Measurements from ENCODE around the gene MC3R. TPM values are rescaled to one million over a fixed set of nuclear protein-coding genes. Genes with fewer than 3 reads are reported as not detected.

MC3R gene
- total RNA-seq, 5 donors from 2014 or later (not counting 1 experiment from before 2014, with no cell fraction given), result not detected

DNA sequence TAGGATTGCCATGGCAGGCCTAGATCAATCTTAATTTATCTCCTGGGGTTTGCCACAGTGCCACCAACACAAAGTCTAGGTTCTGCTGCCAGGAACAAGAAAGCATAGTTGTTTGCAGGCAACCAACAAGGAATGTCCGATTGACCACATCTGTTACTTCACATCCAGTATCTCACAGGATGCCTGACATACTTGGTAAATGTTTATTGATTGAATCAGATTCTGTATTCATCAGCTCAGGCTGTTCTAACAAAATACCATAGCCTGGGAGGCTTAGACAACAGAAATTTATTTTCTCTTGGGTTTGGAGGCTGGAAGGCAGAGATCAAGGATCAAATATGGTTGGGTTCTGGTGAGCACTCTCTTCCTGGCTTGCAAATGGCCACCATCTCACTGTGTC is 26.3 kb upstream of the MC3R start:
- Histone ChIP-seq H3K4me3 (ENCODE audit: control insufficient read depth in 1 of 2, extremely low read depth in 1 of 2, low read length in 1 of 2) (no peak overlapping the region), H3K9me3 (no peaks in the 10 kb centered on the region), H3K27me3 (replicated peaks in 1 of 2; ENCODE audit: control insufficient read depth in 2 of 2, extremely low read depth in 1 of 2, insufficient read depth in 2 of 2, low read length in 1 of 2) (peaks cover 0 to 3% of the 10 kb centered on the region in 2 experiments), H3K36me3 (ENCODE audit: control insufficient read depth in 2 of 2, extremely low read depth in 1 of 2, insufficient read depth in 1 of 2, low read length in 1 of 2) (no peaks in the 10 kb centered on the region), H3K27ac (ENCODE audit: low read length) (no peak overlapping the region), H3K4me1 (ENCODE audit: control insufficient read depth in 1 of 2, extremely low read depth in 1 of 2, insufficient read depth in 2 of 2, low read length in 2 of 2) (no peaks in the 10 kb centered on the region)
- peaks cover 4 to 15% (median 9%) of the 10 kb centered on the region in 3 donors for H3K9me3 Mint-ChIP-seq
- CTCF ChIA-PET, result no interaction called here
- H3K4me3 Mint-ChIP-seq, result no peak overlapping the region
- no peaks in the 10 kb centered on the region for H3K36me3 Mint-ChIP-seq
- no peak for DNase-seq
- H3K4me1 Mint-ChIP-seq, result no peaks in the 10 kb centered on the region
- ATAC-seq (replicated peaks in 1 of 4), result no peak
- no peak overlapping the region for H3K27ac Mint-ChIP-seq
- POLR2A ChIA-PET, result no interaction called here
- H3K27me3 Mint-ChIP-seq, result peaks cover 0 to 3% of the 10 kb centered on the region in 2 donors
- WGBS (ENCODE audit: insufficient coverage), result no CpG with 5 or more reads among the region's 1 CpG

GRCh38 chr20:56222945-56223344 is 25.6 kb upstream of the MC3R start:
- no peak overlapping the region for H3K27ac Mint-ChIP-seq
- Histone ChIP-seq H3K27me3 (replicated peaks in 1 of 2; ENCODE audit: control insufficient read depth in 2 of 2, extremely low read depth in 1 of 2, insufficient read depth in 2 of 2, low read length in 1 of 2) (peaks cover 0 to 5% of the 10 kb centered on the region in 2 experiments), H3K4me3 (ENCODE audit: control insufficient read depth in 1 of 2, extremely low read depth in 1 of 2, low read length in 1 of 2) (no peak overlapping the region), H3K9me3 (no peaks in the 10 kb centered on the region), H3K4me1 (ENCODE audit: control insufficient read depth in 1 of 2, extremely low read depth in 1 of 2, insufficient read depth in 2 of 2, low read length in 2 of 2) (no peaks in the 10 kb centered on the region), H3K27ac (ENCODE audit: low read length) (no peak overlapping the region), H3K36me3 (ENCODE audit: control insufficient read depth in 2 of 2, extremely low read depth in 1 of 2, insufficient read depth in 1 of 2, low read length in 1 of 2) (no peaks in the 10 kb centered on the region)
- no CpG with 5 or more reads among the region's 2 CpGs for WGBS (ENCODE audit: insufficient coverage)
- ChIA-PET POLR2A (no interaction called here), CTCF (no interaction called here)
- ATAC-seq (replicated peaks in 1 of 4), result no peak
- H3K9me3 Mint-ChIP-seq, result peaks cover 4 to 15% (median 9%) of the 10 kb centered on the region in 3 donors
- peaks cover 1 to 6% of the 10 kb centered on the region in 2 donors for H3K27me3 Mint-ChIP-seq
- H3K4me1 Mint-ChIP-seq, result no peaks in the 10 kb centered on the region
- H3K36me3 Mint-ChIP-seq, result no peaks in the 10 kb centered on the region
- H3K4me3 Mint-ChIP-seq, result no peak overlapping the region
- no peak for DNase-seq

GRCh38 chr20:56223352-56223751 is 25.2 kb upstream of the MC3R start:
- no peaks in the 10 kb centered on the region for H3K4me1 Mint-ChIP-seq
- no peak overlapping the region for H3K4me3 Mint-ChIP-seq
- no peak for ATAC-seq (replicated peaks in 1 of 4)
- H3K36me3 Mint-ChIP-seq, result no peaks in the 10 kb centered on the region
- no peak overlapping the region for H3K27ac Mint-ChIP-seq
- Histone ChIP-seq H3K4me1 (ENCODE audit: control insufficient read depth in 1 of 2, extremely low read depth in 1 of 2, insufficient read depth in 2 of 2, low read length in 2 of 2) (no peaks in the 10 kb centered on the region), H3K27ac (ENCODE audit: low read length) (no peak overlapping the region), H3K36me3 (ENCODE audit: control insufficient read depth in 2 of 2, extremely low read depth in 1 of 2, insufficient read depth in 1 of 2, low read length in 1 of 2) (no peaks in the 10 kb centered on the region), H3K4me3 (ENCODE audit: control insufficient read depth in 1 of 2, extremely low read depth in 1 of 2, low read length in 1 of 2) (no peak overlapping the region), H3K9me3 (no peaks in the 10 kb centered on the region), H3K27me3 (replicated peaks in 1 of 2; ENCODE audit: control insufficient read depth in 2 of 2, extremely low read depth in 1 of 2, insufficient read depth in 2 of 2, low read length in 1 of 2) (peaks cover 0 to 6% of the 10 kb centered on the region in 2 experiments)
- no peak for DNase-seq
- ChIA-PET POLR2A (no interaction called here), CTCF (no interaction called here)
- peaks cover 6 to 9% of the 10 kb centered on the region in 2 donors for H3K27me3 Mint-ChIP-seq
- 69% methylated on average over 7 of the region's 7 CpGs for WGBS (ENCODE audit: insufficient coverage)
- peaks cover 4 to 15% (median 9%) of the 10 kb centered on the region in 3 donors for H3K9me3 Mint-ChIP-seq

- H3K4me1 ChIP-seq (ENCODE audit: control insufficient read depth in 1 of 2, extremely low read depth in 1 of 2, insufficient read depth in 2 of 2, low read length in 2 of 2), result no peaks in the 10 kb centered on the region
- no peak for DNase-seq
- H3K27me3 Mint-ChIP-seq, result peaks cover 9 to 12% of the 10 kb centered on the region in 2 donors
- ATAC-seq (replicated peaks in 1 of 4), result no peak
- ChIA-PET POLR2A (no interaction called here), CTCF (no interaction called here)
- H3K9me3 ChIP-seq, result no peaks in the 10 kb centered on the region
- 57% methylated on average over 2 of the region's 3 CpGs for whole genome bisulfite sequencing (ENCODE audit: insufficient coverage)
- no peak overlapping the region for H3K27ac Mint-ChIP-seq
- H3K36me3 Mint-ChIP-seq, result no peaks in the 10 kb centered on the region
- peaks cover 0 to 6% of the 10 kb centered on the region in 2 experiments for H3K27me3 ChIP-seq (replicated peaks in 1 of 2; ENCODE audit: control insufficient read depth in 2 of 2, extremely low read depth in 1 of 2, insufficient read depth in 2 of 2, low read length in 1 of 2)
- H3K36me3 ChIP-seq (ENCODE audit: control insufficient read depth in 2 of 2, extremely low read depth in 1 of 2, insufficient read depth in 1 of 2, low read length in 1 of 2), result no peaks in the 10 kb centered on the region
- no peak overlapping the region for H3K4me3 Mint-ChIP-seq
- H3K9me3 Mint-ChIP-seq, result peaks cover 0 to 7% (median 0%) of the 10 kb centered on the region in 3 donors
- H3K27ac ChIP-seq (ENCODE audit: low read length), result no peak overlapping the region
- H3K4me3 ChIP-seq (ENCODE audit: control insufficient read depth in 1 of 2, extremely low read depth in 1 of 2, low read length in 1 of 2), result no peak overlapping the region
- H3K4me1 Mint-ChIP-seq, result no peaks in the 10 kb centered on the region
Observed at GRCh38 chr20:56228021-56228420, 20.5 kb upstream of the MC3R start.

DNA sequence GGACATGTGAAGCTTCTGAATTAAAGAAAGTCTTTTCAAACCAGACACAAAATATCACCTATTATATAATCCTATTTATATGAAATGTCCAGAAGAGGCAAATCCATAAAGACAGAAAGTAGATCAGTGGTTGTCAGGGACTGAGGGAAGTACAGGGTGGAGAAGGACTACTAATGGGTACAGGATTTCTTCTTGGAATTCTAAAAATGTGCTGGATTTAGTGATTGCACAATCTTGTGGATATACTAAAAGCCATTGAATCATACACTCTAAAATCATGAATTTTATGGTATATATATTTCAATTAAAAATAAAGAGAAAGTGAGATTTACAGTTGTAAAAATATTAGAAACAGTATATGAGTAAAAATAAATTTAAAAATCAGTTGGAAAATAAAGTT is 18.7 kb upstream of the MC3R start:
- peaks cover 12 to 14% (median 14%) of the 10 kb centered on the region in 3 donors for H3K9me3 Mint-ChIP-seq
- DNase-seq (no peak), ATAC-seq (replicated peaks in 1 of 4) (no peak)
- POLR2A ChIA-PET, result no interaction called here
- no peaks in the 10 kb centered on the region for H3K36me3 Mint-ChIP-seq
- no peaks in the 10 kb centered on the region for H3K4me1 Mint-ChIP-seq
- no peak overlapping the region for H3K4me3 Mint-ChIP-seq
- H3K36me3 ChIP-seq (ENCODE audit: control insufficient read depth in 2 of 2, extremely low read depth in 1 of 2, insufficient read depth in 1 of 2, low read length in 1 of 2), result no peaks in the 10 kb centered on the region
- peaks cover 9 to 12% of the 10 kb centered on the region in 2 donors for H3K27me3 Mint-ChIP-seq
- H3K4me1 ChIP-seq (ENCODE audit: control insufficient read depth in 1 of 2, extremely low read depth in 1 of 2, insufficient read depth in 2 of 2, low read length in 2 of 2), result no peaks in the 10 kb centered on the region
- H3K27me3 ChIP-seq (replicated peaks in 1 of 2; ENCODE audit: control insufficient read depth in 2 of 2, extremely low read depth in 1 of 2, insufficient read depth in 2 of 2, low read length in 1 of 2), result peaks cover 0 to 4% of the 10 kb centered on the region in 2 experiments
- H3K9me3 ChIP-seq, result no peaks in the 10 kb centered on the region
- CTCF ChIA-PET, result no interaction called here
- no peak overlapping the region for H3K27ac Mint-ChIP-seq
- H3K27ac ChIP-seq (ENCODE audit: low read length), result no peak overlapping the region
- no peak overlapping the region for H3K4me3 ChIP-seq (ENCODE audit: control insufficient read depth in 1 of 2, extremely low read depth in 1 of 2, low read length in 1 of 2)

DNA sequence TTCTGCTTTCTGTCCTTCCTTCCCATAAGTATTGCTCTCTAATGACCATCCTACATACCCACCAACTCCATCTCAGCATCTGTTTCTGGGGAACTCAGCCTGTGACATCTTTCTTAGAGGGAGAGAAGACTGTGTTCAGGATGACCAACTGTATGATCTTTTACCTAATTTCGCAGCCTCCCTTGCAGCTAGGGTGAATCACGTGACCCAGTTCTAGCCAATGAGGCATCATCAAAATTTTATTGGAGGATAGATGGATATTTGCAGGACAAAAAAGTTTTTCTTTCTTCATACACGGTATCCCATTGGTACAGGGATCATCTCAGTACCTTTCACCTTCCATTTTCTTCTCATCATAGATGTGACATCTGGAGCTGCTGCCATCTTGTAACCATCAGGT is 14.4 kb upstream of the MC3R start:
- peaks cover 17 to 23% (median 21%) of the 10 kb centered on the region in 3 donors for H3K9me3 Mint-ChIP-seq
- no peaks in the 10 kb centered on the region for H3K4me1 ChIP-seq (ENCODE audit: control insufficient read depth in 1 of 2, extremely low read depth in 1 of 2, insufficient read depth in 2 of 2, low read length in 2 of 2)
- no peaks in the 10 kb centered on the region for H3K4me1 Mint-ChIP-seq
- peaks cover 10 to 20% of the 10 kb centered on the region in 2 donors for H3K27me3 Mint-ChIP-seq
- no peaks in the 10 kb centered on the region for H3K36me3 Mint-ChIP-seq
- no peak overlapping the region for H3K4me3 Mint-ChIP-seq
- no peak overlapping the region for H3K27ac ChIP-seq (ENCODE audit: low read length)
- DNase-seq (no peak), ATAC-seq (replicated peaks in 1 of 4) (no peak)
- ChIA-PET POLR2A (no interaction called here), CTCF (no interaction called here)
- no CpG with 5 or more reads among the region's 3 CpGs for WGBS (ENCODE audit: insufficient coverage)
- H3K9me3 ChIP-seq, result no peaks in the 10 kb centered on the region
- H3K36me3 ChIP-seq (ENCODE audit: control insufficient read depth in 2 of 2, extremely low read depth in 1 of 2, insufficient read depth in 1 of 2, low read length in 1 of 2), result no peaks in the 10 kb centered on the region
- H3K27ac Mint-ChIP-seq, result no peak overlapping the region
- H3K27me3 ChIP-seq (replicated peaks in 1 of 2; ENCODE audit: control insufficient read depth in 2 of 2, extremely low read depth in 1 of 2, insufficient read depth in 2 of 2, low read length in 1 of 2), result peaks cover 0 to 3% of the 10 kb centered on the region in 2 experiments
- H3K4me3 ChIP-seq (ENCODE audit: control insufficient read depth in 1 of 2, extremely low read depth in 1 of 2, low read length in 1 of 2), result no peak overlapping the region

- POLR2A ChIA-PET, result no interaction called here
- Histone ChIP-seq H3K36me3 (ENCODE audit: control insufficient read depth in 2 of 2, extremely low read depth in 1 of 2, insufficient read depth in 1 of 2, low read length in 1 of 2) (no peaks in the 10 kb centered on the region), H3K27me3 (replicated peaks in 1 of 2; ENCODE audit: control insufficient read depth in 2 of 2, extremely low read depth in 1 of 2, insufficient read depth in 2 of 2, low read length in 1 of 2) (peaks cover 0 to 3% of the 10 kb centered on the region in 2 experiments), H3K9me3 (no peaks in the 10 kb centered on the region), H3K4me3 (ENCODE audit: control insufficient read depth in 1 of 2, extremely low read depth in 1 of 2, low read length in 1 of 2) (no peak overlapping the region), H3K4me1 (ENCODE audit: control insufficient read depth in 1 of 2, extremely low read depth in 1 of 2, insufficient read depth in 2 of 2, low read length in 2 of 2) (no peaks in the 10 kb centered on the region), H3K27ac (ENCODE audit: low read length) (no peak overlapping the region)
- DNase-seq (no peak), ATAC-seq (replicated peaks in 1 of 4) (no peak)
- CTCF ChIA-PET, result interaction anchor here (0.6 kb wide), 2 partner anchors 23 to 68 kb away, joined by 3 to 5 read pairs; no protein-coding TSS in a partner anchor
- no peaks in the 10 kb centered on the region for H3K36me3 Mint-ChIP-seq
- no peak overlapping the region for H3K4me3 Mint-ChIP-seq
- H3K27ac Mint-ChIP-seq, result no peak overlapping the region
- peaks cover 17 to 28% (median 20%) of the 10 kb centered on the region in 3 donors for H3K9me3 Mint-ChIP-seq
- H3K27me3 Mint-ChIP-seq, result peaks cover 13 to 22% of the 10 kb centered on the region in 2 donors
- H3K4me1 Mint-ChIP-seq, result no peaks in the 10 kb centered on the region
Observed at GRCh38 chr20:56237335-56237734, 11.2 kb upstream of the MC3R start.

Data from T-cell (primary cell).